ENCODE results near the gene AQP12B.
"Not testable (repeated sequence)": the region's sequence is repeated elsewhere in the genome, so short reads cannot be mapped to it uniquely, and the experiment has no call there.

The AQP12B gene, protein sequence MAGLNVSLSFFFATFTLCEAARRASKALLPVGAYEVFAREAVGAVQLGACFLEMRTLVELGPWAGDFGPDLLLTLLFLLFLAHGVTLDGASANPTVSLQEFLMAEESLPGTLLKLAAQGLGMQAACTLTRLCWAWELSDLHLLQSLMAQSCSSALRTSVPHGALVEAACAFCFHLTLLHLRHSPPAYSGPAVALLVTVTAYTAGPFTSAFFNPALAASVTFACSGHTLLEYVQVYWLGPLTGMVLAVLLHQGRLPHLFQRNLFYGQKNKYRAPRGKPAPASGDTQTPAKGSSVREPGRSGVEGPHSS

DNA sequence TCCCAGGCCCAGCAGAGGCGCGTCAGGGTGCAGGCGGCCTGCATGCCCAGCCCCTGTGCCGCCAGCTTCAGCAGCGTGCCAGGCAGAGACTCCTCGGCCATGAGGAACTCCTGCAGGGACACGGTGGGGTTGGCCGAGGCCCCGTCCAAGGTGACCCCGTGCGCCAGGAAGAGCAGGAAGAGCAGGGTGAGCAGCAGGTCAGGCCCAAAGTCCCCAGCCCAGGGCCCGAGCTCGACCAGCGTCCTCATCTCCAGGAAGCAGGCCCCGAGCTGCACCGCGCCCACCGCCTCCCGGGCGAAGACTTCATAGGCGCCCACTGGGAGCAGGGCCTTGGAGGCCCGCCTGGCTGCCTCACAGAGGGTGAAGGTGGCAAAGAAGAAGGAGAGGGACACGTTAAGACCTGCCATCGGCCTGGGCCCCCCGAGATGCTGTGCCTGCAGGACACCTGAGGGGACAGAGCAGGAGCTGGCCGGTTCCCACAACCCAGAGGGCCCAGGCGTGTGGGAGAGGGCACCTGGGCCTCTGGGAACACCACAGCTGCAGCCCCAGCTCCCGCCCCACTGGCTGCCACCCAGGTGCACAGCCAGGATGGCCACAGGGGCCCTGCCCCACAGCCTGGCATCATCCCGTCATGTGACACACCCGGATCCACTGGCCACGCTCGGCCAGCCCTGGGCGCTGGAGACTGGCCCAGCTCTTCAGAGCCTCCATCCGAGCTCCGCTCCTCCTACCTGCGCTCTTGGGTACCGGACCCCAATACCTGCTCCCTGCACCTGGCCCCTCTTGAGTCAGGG lies at the start of gene AQP12B:
TSS of gene AQP12B (minus strand) at position 455 of the 794 bp plus-strand sequence. CDS start at position 407, 48 bp downstream.
- DNase-seq (ENCODE audit: low read depth), result not testable (repeated sequence)

DNA sequence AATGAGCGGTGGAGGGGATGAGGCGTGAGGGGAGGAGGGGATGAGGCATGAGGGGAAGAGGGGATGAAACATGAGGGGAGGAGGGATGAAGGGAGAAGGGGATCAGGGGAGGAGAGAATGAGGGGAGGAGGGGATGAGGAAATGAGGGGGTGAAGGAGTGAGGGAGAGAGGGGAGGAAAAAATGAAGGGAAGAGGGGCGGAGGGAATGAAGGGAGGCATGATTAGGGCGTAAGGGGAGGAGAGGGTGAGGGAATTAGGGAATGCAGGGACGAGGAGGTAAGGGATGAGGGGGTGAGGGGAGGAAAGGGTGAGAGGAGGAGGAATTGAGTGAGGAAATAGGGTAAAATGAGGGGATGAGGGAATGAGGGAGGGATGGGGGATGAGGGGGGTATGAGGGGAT lies 49.5 kb upstream of the AQP12B start:
- no peak for DNase-seq (ENCODE audit: low read depth)

DNA sequence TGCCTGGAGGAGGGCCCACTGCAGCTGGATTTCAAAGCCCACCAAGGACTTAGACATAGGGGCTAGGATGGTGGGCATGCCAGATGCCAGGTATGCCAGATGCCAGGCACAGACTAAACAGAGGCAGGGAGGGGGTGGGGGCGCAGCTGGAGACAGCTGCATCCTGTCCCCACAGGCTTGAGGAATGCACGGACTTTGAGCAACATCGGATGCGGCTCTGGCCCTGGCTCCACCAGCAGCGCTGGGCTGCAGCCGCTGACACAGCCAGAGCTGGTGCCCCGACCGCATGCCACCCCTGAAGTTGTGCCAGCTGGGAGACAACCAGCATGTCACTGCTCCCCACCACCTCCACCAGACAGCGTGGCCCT lies 48.5 kb upstream of the AQP12B start:
- DNase-seq (ENCODE audit: low read depth), result no peak

DNA sequence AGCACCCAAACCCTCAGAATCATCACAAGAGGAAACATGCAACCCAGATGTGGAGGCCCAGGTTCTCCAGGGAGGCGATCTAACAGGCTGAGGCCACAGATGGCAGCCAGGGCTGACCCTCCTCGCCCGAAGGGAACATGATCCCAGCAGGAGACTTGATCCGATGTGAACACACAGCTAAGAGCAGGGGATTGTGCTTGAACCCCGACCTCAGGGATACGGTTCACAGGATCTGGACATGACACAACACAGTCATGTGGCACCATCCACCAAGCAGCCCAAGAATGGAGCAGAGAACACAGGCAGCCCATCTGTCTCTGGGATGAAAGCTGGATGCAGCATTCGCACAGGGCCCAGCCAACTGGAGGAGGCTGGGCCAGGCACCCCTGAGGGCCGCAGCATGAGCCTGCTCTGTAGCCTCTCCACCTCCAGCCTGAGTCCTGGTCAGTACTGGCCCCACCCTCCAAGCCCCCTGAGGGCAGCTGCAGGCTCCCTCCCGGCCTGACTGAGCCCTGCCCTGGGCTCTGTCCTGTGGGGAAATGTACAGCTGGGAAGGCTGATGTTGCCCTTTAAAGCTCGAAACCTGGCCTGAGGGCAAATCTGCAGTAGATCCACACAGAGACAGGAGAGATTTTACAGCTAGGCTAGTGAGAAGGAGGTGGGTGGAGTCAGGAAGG lies 48.0 kb upstream of the AQP12B start:
- DNase-seq (ENCODE audit: low read depth), result no peak

DNA sequence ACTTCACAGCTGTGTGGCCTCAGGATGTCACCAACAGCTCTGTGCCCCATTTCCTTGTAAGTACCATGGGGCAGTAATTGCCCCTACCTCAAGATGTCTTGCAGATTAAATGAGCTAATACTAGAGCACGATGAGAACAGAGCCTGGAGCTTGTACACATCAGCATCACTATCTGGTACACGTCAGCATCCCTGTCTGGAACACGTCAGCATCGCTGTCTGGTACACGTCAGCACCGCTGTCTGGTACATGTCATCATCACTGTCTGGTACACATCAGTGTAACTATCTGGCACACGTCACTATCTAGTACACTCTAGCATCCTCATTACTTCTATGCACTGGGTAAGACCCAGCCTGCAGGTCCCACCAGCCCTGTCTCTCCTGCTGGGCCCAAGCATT lies 46.1 kb upstream of the AQP12B start:
- no peak for DNase-seq (ENCODE audit: low read depth)

DNA sequence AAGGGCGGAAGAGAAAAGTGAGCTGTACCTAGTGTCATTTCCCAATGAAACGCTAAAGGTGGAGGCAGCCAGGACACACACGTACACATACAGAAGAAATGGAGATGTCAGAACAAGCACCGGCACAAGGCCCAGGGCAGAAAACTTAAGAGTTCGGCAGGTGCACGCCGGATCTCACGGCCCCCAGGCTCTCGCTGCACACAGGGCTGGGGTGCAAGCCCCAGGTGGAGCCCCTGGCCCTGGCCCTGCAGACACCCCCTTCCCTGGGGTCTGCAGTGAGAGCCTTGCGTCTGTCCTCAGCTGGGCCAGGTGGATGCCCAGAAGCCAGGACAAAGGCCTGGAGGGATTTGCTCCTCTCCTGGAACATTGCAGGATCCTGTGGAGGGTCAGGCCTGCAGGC lies 45.7 kb upstream of the AQP12B start:
- no peak for DNase-seq (ENCODE audit: low read depth)

DNA sequence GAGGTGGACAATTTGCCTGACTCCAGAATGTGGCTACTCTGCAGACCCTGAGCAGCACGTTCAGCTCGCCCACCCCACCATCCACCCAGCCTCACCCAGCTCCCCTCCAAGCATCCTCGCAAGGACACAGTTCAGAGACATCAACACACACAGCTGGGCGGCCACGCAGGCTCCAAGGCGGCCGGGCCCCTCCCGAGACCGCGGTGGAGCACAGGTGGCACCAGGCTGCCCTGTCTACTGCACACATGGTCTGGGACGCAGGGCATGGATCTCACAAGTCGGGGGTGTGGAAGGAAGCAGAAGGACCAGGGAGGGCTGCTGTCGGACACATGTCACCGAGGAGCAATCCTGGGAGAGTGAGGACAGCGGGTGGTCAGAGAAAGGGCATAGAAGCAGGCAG lies 45.2 kb upstream of the AQP12B start:
- no peak for DNase-seq (ENCODE audit: low read depth)

DNA sequence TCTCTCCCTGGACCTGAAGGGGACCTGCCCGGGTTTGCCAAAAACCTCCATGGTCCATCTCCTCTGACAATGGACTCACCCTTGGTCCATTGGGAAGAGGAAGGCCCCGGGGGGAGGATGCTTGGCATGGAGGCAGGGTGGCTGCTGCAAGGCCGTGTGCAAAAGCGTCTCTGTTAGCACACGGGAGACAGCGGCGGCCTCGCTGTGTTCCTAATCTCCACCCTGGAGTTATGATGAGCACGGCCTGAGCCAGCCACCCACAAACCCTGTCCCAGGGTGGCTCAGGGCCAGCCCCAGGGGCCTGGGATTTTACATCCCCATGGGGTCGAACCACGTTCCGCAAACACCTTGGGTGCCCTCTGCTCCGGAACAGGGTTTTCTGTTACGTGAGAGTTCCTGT lies 44.8 kb upstream of the AQP12B start:
- DNase-seq (ENCODE audit: low read depth), result no peak

DNA sequence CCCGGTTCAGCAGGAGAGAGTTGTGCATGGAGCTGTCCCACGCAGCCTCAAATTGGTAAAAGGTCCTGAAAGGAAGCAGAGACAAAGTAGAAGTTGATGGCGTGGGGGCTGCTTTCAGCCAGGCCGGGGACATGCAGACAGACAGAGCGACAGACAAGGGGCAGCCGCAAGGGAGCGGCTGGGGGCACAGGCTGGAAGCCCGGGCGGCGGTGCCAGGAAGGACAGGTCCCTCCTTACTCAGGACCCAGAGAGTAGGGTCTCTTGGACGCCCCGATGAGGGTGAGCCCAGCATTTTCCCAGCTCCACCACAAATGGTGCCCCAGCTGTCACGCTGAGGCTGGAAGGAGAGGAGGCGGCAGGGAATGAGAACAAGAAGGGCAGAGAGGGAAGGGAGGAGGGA lies 44.2 kb upstream of the AQP12B start:
- DNase-seq (ENCODE audit: low read depth), result no peak

DNA sequence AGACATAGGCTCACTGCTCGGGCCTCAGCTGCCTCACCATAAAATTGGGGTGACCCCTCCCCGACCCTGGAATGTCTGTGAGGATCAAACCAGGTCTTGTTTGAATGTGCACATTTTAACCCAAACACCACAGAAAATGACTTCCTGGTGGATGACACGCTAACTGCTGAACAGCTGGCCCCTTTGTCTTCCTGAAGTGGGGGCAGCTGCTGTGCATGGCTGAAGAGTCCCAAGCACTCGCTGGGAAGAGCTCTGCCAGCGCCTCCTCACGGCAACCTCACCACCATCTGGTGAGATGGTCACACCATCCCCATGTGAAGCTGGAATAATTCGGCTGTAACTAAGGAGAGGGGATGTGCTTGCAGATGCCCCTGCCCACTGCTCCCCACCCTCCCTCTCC lies 43.0 kb upstream of the AQP12B start:
- DNase-seq (ENCODE audit: low read depth), result no peak

DNA sequence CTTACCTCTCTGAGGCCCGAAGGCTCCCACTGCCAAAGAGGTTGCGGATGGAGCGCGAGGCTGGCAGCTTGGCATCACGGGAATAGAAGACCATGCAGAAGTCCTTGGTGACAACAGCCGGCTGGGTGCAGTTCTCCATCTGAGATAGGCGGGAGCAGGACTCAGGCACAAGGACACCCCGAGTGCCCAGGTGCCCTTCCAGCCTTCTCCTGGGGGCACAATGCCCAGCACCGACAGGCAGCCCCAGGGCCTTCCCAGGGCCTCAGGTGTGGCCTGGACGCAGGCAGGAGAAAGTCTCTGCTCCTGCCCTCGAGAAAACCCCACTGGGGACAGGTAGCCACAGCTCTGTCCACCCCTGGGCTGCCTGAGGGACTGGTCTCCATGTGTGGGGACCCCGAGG lies 42.6 kb upstream of the AQP12B start:
- no peak for DNase-seq (ENCODE audit: low read depth)

DNA sequence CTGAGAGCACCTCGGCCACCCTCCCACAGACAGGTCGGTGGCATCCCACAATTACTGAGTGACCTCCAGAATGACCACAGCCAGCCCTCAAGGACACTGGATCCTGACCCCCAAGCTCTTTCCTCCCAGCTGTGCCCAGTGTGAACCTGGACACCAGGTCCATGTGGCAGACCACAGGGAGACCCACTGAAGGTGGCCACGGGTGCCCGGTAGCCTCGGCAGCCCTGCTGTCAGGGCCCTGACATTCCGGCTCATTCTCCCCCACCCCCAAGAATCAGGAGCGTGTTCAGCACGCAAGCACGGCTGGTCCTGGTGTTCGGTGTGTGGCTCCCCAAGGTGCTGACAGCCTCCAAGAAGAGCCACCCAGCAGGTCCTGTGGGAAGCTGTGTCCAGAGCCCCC lies 41.7 kb upstream of the AQP12B start:
- DNase-seq (ENCODE audit: low read depth), result no peak

DNA sequence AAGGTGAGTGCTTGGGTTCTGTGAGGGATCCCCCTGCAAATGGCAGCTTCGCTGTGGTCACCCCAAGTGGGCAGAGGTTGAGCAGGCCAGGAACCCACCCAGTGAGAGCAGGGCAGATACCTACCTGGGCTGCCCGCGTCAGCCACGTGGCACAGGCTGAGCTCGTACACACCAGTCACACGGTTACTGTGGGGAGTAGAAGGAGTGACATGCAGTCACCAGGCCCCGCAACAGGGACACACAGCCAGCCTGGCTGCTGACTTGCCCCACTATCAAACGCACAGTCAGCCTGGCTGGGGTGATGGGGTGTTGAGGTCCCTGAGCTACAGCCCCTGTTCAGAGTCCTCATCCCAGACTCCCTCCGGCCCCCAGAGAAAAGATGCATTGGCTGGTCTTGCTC lies 41.2 kb upstream of the AQP12B start:
- no peak for DNase-seq (ENCODE audit: low read depth)

DNA sequence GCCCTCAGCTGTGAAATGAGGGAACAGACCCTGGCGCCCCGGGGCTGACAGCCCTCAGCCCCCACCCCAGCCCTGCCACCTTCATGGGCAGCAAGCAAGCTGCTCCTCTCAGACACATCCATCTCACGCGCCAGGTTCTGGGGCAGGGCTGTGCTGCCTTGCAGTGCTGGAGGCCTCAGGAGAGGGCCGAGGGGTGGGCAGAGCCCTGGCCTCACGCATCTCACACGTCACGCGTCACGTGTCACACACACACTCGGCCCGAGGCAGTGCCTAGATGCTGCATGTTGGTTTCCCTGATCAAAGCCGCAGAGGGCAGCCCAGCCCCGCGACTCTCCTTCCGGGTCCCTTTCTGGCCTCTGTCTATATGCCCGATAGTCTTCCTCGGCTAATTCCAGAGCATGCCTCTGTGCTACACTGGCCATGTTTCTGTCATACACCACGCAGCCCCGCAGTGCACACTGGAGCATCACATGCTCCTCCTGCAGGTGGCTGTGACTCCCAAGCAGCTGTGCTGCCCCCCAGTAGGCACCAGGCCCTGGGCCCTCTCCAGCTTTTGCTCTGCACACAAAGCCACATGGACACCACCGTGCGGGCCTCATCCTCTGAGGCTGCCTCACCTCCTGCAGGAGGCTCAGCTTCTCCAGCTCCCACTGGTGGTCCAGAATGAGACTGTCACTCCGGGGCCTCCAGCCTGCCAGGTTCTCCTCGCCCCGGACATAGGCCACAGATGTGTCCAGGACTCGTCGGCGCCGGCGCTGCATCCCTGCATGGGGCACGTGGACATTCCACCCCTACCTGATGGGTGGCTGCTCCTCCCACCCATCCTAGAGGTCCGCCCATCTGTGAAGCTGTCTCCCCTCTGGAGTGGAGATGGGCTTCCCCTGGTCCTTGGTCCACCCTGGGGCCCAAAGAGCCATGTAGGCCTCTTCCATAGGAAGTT lies 40.4 kb upstream of the AQP12B start:
- DNase-seq (ENCODE audit: low read depth), result no peak

DNA sequence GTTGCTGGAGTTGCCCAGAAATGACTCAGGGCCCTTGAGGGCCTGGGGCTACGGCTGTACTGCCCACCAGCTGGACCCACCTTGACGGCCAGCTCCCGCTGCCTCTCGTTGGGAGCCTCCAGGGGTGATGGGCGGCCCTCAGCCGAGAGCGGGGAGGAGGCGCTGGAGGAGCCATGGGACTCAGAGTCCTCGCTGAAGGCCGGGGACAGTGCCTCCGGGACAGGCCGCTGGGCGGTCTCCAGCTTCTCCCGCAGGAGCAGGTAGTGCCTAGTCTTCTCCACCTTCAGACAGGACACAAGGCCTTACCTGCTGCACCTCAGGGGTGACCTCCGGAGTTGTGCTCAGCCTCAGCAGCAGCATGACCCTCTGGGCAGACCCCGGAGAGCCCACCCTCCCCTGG lies 39.7 kb upstream of the AQP12B start:
- DNase-seq (ENCODE audit: low read depth), result no peak

DNA sequence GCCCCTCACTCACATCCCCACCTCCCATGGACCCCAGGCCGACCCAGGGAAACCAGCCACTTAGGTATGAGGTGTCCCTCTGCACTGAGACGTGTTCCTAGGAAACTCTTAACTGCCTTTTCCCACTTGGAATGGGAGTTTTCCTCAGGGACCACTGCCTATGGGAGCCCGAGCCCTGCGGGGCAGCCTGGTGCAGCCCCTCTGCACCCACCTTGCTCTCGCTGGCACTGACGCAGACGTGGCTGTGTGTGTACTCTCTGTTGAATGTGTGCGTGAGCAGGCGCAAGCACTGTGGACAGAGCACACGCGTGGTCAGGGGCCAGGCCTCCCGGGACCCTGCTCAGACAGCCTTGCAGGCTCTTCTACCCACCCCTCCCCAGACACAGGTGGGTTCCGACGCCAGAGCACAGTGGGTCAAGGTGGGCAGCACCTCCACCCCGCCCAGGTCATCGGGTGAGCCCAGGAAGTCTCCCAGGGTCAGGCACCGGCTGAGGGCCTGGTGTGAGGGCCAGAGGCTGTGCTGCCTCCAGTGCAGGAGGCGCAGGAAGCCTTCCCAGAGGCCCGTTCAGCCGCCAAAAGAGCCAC lies 39.0 kb upstream of the AQP12B start:
- no peak for DNase-seq (ENCODE audit: low read depth)

DNA sequence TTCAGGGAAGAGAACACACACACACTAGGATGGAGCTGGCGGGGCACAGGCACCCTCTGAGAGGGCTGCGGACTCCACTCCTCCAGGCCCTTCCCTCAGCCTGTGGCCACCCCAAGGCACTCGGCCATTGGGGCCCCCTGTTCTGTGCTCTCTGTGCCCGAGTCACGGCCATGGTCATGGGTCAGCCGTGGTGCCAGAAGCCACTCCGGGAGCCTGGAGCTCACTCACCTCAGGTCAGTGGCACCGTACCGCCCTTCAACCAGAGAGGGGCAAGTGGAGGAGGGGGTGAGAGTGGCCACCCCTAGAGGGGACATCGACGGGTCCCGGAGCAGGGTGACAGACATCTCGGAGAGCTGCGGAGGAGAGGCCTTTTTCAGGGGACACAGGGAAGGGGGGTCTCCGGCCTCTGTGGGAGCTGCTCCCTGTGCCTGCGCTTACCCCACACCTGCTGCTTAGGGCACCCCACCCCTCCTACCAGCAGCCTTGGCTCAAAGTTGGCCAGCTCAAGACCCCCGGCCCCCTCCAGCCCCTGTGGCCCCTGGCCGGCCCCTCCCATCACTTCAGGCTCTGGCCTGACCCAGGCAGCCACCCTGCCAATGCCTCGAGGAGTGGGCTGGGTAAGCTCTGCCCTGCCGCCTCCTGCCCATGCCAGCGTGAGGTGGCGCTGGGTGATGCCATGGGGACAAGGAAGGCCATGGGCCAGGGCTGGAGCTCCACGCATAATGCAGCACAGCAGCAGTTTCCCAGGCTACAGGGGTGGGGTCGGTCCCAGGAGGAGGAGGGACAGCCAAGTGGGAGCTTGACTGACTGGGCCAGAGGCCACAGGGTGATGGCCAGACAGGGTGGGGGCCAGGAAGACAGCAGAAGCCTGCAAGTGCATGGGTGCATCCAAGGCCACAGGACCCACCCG lies 38.3 kb upstream of the AQP12B start:
- no peak for DNase-seq (ENCODE audit: low read depth)

DNA sequence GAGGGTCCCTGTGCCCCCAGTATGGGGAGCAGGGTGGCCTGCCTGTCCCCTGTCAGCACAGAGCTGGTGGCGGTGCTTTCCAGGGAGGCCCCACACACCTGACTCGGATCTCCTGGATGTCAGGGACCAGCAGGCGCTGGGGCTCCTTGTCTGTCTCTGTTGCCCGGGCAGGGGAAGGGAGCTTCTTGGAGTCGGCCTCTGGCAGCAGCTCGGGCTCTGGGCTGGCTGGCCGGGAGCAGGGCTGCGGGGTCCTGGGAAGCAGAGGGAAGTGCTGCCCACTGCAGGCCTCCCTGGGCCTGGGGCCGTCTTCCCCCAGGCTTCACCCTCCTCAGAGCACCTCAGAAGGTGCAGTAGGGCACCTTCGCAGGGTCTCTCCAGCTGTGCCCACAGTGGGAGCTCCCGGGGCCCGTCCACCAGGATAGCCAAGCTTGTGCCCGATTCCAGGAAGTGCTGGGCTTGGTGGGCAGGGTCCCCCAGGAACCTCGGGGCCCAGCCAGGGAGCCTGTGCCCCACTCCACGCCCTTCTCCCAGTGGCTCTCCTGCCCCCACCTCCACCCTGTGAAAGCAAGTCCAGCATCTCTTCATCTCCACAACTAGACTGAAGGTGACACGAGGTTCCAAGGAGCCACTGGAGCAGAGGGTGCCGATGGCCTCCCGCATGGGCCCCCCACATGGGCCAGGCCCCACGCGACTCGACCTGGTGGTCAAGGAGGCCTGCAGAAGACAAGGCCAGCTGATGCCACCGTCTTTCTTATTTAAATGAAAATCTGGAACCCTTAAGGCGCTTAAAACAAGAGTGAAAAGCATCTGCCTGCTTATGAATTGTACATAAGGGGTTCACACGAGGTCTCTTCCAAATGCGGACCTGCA lies 37.2 kb upstream of the AQP12B start:
- DNase-seq (ENCODE audit: low read depth), result no peak

DNA sequence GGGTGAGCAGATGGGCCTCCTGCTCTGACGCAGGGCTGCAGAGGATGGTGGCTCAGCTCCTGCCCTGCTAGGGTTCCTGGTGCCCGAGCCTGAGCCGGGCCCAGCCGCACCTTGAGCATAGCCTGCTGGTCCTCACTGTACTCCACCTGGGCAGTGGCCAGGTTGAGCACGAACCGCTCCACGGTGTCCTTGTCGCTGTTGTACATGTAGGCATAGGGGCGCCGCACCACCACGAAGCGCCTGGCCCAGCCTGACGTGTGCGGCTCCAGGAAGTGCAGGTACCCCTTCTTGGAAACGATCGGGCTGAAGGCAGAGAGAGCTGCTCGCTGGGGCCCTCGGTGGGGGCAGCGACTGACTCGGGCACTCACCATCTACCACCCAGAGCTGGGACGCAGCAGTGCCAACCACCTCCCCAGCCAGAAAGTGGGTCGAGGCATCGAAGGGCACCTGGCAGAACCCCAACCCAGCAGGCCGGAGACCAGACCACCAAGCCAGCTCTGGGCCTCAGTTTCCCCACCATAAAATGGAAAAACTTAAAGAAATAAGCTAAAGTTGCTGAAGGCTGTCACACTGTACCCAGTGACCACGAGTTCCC lies 36.3 kb upstream of the AQP12B start:
- no peak for DNase-seq (ENCODE audit: low read depth)
